BLaER1 treated with 17β-estradiol and CSF1 and Interleukin-3, amounts not matched to agents 10 nM and 100 nM (cell line): ENCODE measurements around the gene ANO6.

Experiments
- H3K27ac ChIP-seq, 11 experiments: shearing (Covaris generic); formaldehyde crosslinking; 2 replicates each; pipeline ENCODE4 v1.8.1; 2022
- H3K27me3 ChIP-seq, 11 experiments: shearing (Covaris generic); formaldehyde crosslinking; 2 replicates each; pipeline ENCODE4 v1.8.1; 2022
- H3K36me3 ChIP-seq, 11 experiments: shearing (Covaris generic); formaldehyde crosslinking; 2 replicates each; pipeline ENCODE4 v1.8.1; 2022
- H3K4me1 ChIP-seq, 10 experiments: shearing (Covaris generic); formaldehyde crosslinking; 2 replicates each; pipeline ENCODE4 v1.8.1; 2022
- H3K4me2 ChIP-seq, 11 experiments: shearing (Covaris generic); formaldehyde crosslinking; 2 replicates each; pipeline ENCODE4 v1.8.1; 2022
- H3K4me3 ChIP-seq, 10 experiments: shearing (Covaris generic); formaldehyde crosslinking; 2 replicates each; pipeline ENCODE4 v1.8.1; 2022
- H3K9ac ChIP-seq, 11 experiments: shearing (Covaris generic); formaldehyde crosslinking; 2 replicates each; pipeline ENCODE4 v1.8.1; 2022
- H3K9me3 ChIP-seq, 11 experiments: shearing (Covaris generic); formaldehyde crosslinking; replicated peaks in 1 of 11; 2 replicates each; pipeline ENCODE4 v1.8.1; 2022
- H4K20me1 ChIP-seq, 11 experiments: shearing (Covaris generic); formaldehyde crosslinking; 2 replicates each; pipeline ENCODE4 v1.8.1; 2022
- Cebpa-rat ChIP-seq, 11 experiments: shearing (Covaris generic); IDR thresholded peaks; 2 replicates each; pipeline ENCODE4 v1.8.1; 2022

ANO6 gene

GRCh38 chr12:45353944-45354343, 138.0 kb downstream of the ANO6 start:
- Histone ChIP-seq H3K4me2 (peak overlapping the region in 2 of 11 experiments; percentile 1 to 13; a peak in 2 of 22 replicates), H4K20me1 (no peaks in the 10 kb centered on the region), H3K4me3 (no peak overlapping the region), H3K9me3 (peaks cover 0 to 15% (median 4%) of the 10 kb centered on the region in 11 experiments; a peak in 9 of 22 replicates), H3K27me3 (no peaks in the 10 kb centered on the region), H3K4me1 (peaks cover 0 to 10% (median 3%) of the 10 kb centered on the region in 10 experiments; a peak in 4 of 20 replicates), H3K36me3 (peaks cover 64 to 100% (median 76%) of the 10 kb centered on the region in 11 experiments), H3K27ac (no peak overlapping the region), H3K9ac (no peak overlapping the region)
- TF ChIP-seq Cebpa-rat (IDR thresholded peaks at IDR 0.05), result no peak

GRCh38 chr12:45354399-45354798, 138.5 kb downstream of the ANO6 start:
- Histone ChIP-seq H3K27ac (no peak overlapping the region), H4K20me1 (no peaks in the 10 kb centered on the region), H3K9me3 (peaks cover 0 to 15% (median 4%) of the 10 kb centered on the region in 11 experiments; a peak in 9 of 22 replicates), H3K4me2 (peak overlapping the region in 2 of 11 experiments; percentile 1 to 13; a peak in 2 of 22 replicates), H3K9ac (no peak overlapping the region), H3K36me3 (peaks cover 66 to 100% (median 75%) of the 10 kb centered on the region in 11 experiments), H3K4me1 (peaks cover 0 to 10% (median 3%) of the 10 kb centered on the region in 10 experiments; a peak in 5 of 20 replicates), H3K4me3 (no peak overlapping the region), H3K27me3 (no peaks in the 10 kb centered on the region)
- TF ChIP-seq Cebpa-rat (IDR thresholded peaks at IDR 0.05), result no peak

GRCh38 chr12:45355730-45356129, 139.8 kb downstream of the ANO6 start:
- no peak overlapping the region for H3K9ac ChIP-seq
- no peak overlapping the region for H3K27ac ChIP-seq
- H3K4me3 ChIP-seq, result no peak overlapping the region
- H3K9me3 ChIP-seq, result peaks cover 0 to 13% (median 1%) of the 10 kb centered on the region in 11 experiments; a peak in 8 of 22 replicates
- TF ChIP-seq Cebpa-rat (IDR thresholded peaks at IDR 0.05), result no peak
- peaks cover 65 to 100% (median 70%) of the 10 kb centered on the region in 11 experiments for H3K36me3 ChIP-seq
- H3K4me1 ChIP-seq, result peaks cover 0 to 10% (median 3%) of the 10 kb centered on the region in 10 experiments; a peak in 5 of 20 replicates
- H3K27me3 ChIP-seq, result no peaks in the 10 kb centered on the region
- H4K20me1 ChIP-seq, result no peaks in the 10 kb centered on the region
- no peak overlapping the region for H3K4me2 ChIP-seq

GRCh38 chr12:45356822-45357538, 141.1 kb downstream of the ANO6 start:
- H3K36me3 ChIP-seq, result peaks cover 57 to 100% (median 65%) of the 10 kb centered on the region in 11 experiments
- no peak for TF ChIP-seq Cebpa-rat (IDR thresholded peaks at IDR 0.05)
- no peak overlapping the region for H3K9ac ChIP-seq
- H3K9me3 ChIP-seq, result peaks cover 4 to 25% (median 12%) of the 10 kb centered on the region in 11 experiments; a peak in 20 of 22 replicates
- no peak overlapping the region for H3K4me2 ChIP-seq
- no peaks in the 10 kb centered on the region for H3K27me3 ChIP-seq
- H3K27ac ChIP-seq, result no peak overlapping the region
- peaks cover 0 to 10% (median 3%) of the 10 kb centered on the region in 10 experiments; a peak in 5 of 20 replicates for H3K4me1 ChIP-seq
- no peaks in the 10 kb centered on the region for H4K20me1 ChIP-seq
- H3K4me3 ChIP-seq, result no peak overlapping the region

GRCh38 chr12:45357539-45358417, 141.9 kb downstream of the ANO6 start:
- H3K27ac ChIP-seq, result no peak overlapping the region

GRCh38 chr12:45362291-45362690, 146.4 kb downstream of the ANO6 start:
- Histone ChIP-seq H3K27ac (no peak overlapping the region), H3K4me2 (no peak overlapping the region), H3K9me3 (peaks cover 37 to 61% (median 45%) of the 10 kb centered on the region in 11 experiments), H3K4me1 (no peaks in the 10 kb centered on the region; a peak in 1 of 20 replicates), H3K4me3 (no peak overlapping the region), H4K20me1 (no peaks in the 10 kb centered on the region), H3K36me3 (peaks cover 56 to 91% (median 79%) of the 10 kb centered on the region in 11 experiments), H3K9ac (no peak overlapping the region), H3K27me3 (no peaks in the 10 kb centered on the region)
- TF ChIP-seq Cebpa-rat (IDR thresholded peaks at IDR 0.05), result no peak

More at GRCh38 chr12:45357539-45358417, 141.9 kb downstream of the ANO6 start:
- Histone ChIP-seq H3K4me2 (no peak overlapping the region), H3K36me3 (peaks cover 52 to 100% (median 73%) of the 10 kb centered on the region in 11 experiments), H3K9ac (no peak overlapping the region), H3K9me3 (peaks cover 11 to 33% (median 19%) of the 10 kb centered on the region in 11 experiments; a peak in 21 of 22 replicates), H3K4me3 (no peak overlapping the region), H3K4me1 (peaks cover 0 to 10% (median 3%) of the 10 kb centered on the region in 10 experiments; a peak in 5 of 20 replicates), H3K27me3 (no peaks in the 10 kb centered on the region), H4K20me1 (no peaks in the 10 kb centered on the region)
- TF ChIP-seq Cebpa-rat (IDR thresholded peaks at IDR 0.05), result no peak

- Histone ChIP-seq H3K36me3 (peaks cover 53 to 91% (median 74%) of the 10 kb centered on the region in 11 experiments), H3K4me3 (no peak overlapping the region), H3K9me3 (peaks cover 37 to 61% (median 45%) of the 10 kb centered on the region in 11 experiments), H3K27me3 (no peaks in the 10 kb centered on the region), H3K4me2 (no peak overlapping the region), H4K20me1 (no peaks in the 10 kb centered on the region), H3K27ac (no peak overlapping the region), H3K4me1 (no peaks in the 10 kb centered on the region; a peak in 1 of 20 replicates), H3K9ac (no peak overlapping the region)
- TF ChIP-seq Cebpa-rat (IDR thresholded peaks at IDR 0.05), result no peak
Observed at GRCh38 chr12:45363903-45364302, 148.0 kb downstream of the ANO6 start.

GRCh38 chr12:45368841-45369489, 153.1 kb downstream of the ANO6 start:
- H3K4me3 ChIP-seq, result no peak overlapping the region
- H3K36me3 ChIP-seq, result peaks cover 36 to 63% (median 47%) of the 10 kb centered on the region in 11 experiments
- peaks cover 21 to 27% (median 25%) of the 10 kb centered on the region in 11 experiments for H3K9me3 ChIP-seq
- no peak for TF ChIP-seq Cebpa-rat (IDR thresholded peaks at IDR 0.05)
- H3K9ac ChIP-seq, result no peak overlapping the region
- no peak overlapping the region for H3K4me2 ChIP-seq
- no peaks in the 10 kb centered on the region for H3K27me3 ChIP-seq
- no peaks in the 10 kb centered on the region for H4K20me1 ChIP-seq
- H3K4me1 ChIP-seq, result no peaks in the 10 kb centered on the region
- no peak overlapping the region for H3K27ac ChIP-seq
